D341Med (cell line): ENCODE measurements around the gene CA4.
A peak's percentile ranks its signal among the peaks of the same experiment; 100 is the strongest.
"Not testable (repeated sequence)": the region's sequence is repeated elsewhere in the genome, so short reads cannot be mapped to it uniquely, and the experiment has no call there.

Experiments used
- DNase-seq: peaks from one replicate; pipeline ENCODE4 v3.0.0; 2012; ENCODE audit warnings: low spot score

Gene CA4

GRCh38 chr17:60174767-60175166, 25.0 kb downstream of the CA4 start:
- peak; percentile 58 for DNase-seq

GRCh38 chr17:60176763-60177162, 27.0 kb downstream of the CA4 start:
- not testable (repeated sequence) for DNase-seq

GRCh38 chr17:60178180-60178579, 28.4 kb downstream of the CA4 start:
- DNase-seq = not testable (repeated sequence)

- not testable (repeated sequence) for DNase-seq
These were observed 30.6 kb downstream of the CA4 start for GRCh38 chr17:60180380-60180779.

- not testable (repeated sequence) for DNase-seq
These were observed 36.6 kb downstream of the CA4 start for GRCh38 chr17:60186372-60186771.

GRCh38 chr17:60186846-60187745, 37.3 kb downstream of the CA4 start:
- DNase-seq = not testable (repeated sequence)

- DNase-seq = no peak
These were observed 39.0 kb downstream of the CA4 start for GRCh38 chr17:60188759-60189158.

GRCh38 chr17:60190032-60190431, 40.3 kb downstream of the CA4 start:
- not testable (repeated sequence) for DNase-seq

GRCh38 chr17:60193032-60193431, 43.3 kb downstream of the CA4 start:
- not testable (repeated sequence) for DNase-seq

- no peak for DNase-seq
These were observed 43.7 kb downstream of the CA4 start for GRCh38 chr17:60193482-60193881.

- not testable (repeated sequence) for DNase-seq
These were observed 44.4 kb downstream of the CA4 start for GRCh38 chr17:60194141-60194540.

- not testable (repeated sequence) for DNase-seq
These were observed 48.9 kb downstream of the CA4 start for GRCh38 chr17:60198630-60199029.

GRCh38 chr17:60205782-60206181, 56.0 kb downstream of the CA4 start:
- not testable (repeated sequence) for DNase-seq

- not testable (repeated sequence) for DNase-seq
These were observed 58.5 kb downstream of the CA4 start for GRCh38 chr17:60208302-60208701.
